ENCODE results near the gene MPPE1.
"Not testable (repeated sequence)": the region's sequence is repeated elsewhere in the genome, so short reads cannot be mapped to it uniquely, and the experiment has no call there.

Gene MPPE1

GRCh38 chr18:11857177-11857887 lies 50.8 kb downstream of the MPPE1 start:
- H3K36me3 ChIP-seq (replicated peaks; ENCODE audit: insufficient read depth, low read length), result no peaks in the 10 kb centered on the region
- DNase-seq, result no peak

DNA sequence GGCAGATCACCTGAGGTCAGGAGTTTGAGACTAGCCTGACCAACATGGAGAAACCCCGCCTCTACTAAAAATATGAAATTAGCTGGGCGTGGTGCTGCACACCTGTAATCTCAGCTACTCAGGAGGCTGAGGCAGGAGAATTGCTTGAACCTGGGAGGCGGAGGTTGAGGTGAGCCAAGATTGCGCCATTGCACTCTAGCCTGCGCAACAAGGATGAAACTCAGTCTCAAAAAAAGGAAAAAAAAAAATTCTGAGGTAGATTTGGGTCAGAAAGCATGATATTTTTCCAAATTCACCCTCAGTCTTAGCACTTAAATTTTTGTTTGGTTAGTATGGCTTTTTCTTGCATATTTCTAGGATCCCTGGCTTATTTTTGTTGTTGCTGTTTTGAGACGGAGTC lies 53.6 kb downstream of the MPPE1 start:
- not testable (repeated sequence) for H2AFZ ChIP-seq (ENCODE audit: low read length); H3K4me2 ChIP-seq (ENCODE audit: low read depth, low read length); H3K9me2 ChIP-seq (replicated peaks; ENCODE audit: insufficient read depth, low read length); H3F3A ChIP-seq (ENCODE audit: insufficient read depth, low read length); H3K36me3 ChIP-seq (replicated peaks; ENCODE audit: insufficient read depth, low read length); H3K4me1 ChIP-seq (ENCODE audit: low read length); H3K9ac ChIP-seq (ENCODE audit: low read length); H3K4me3 ChIP-seq (ENCODE audit: low read length); DNase-seq; H3K9me3 ChIP-seq (replicated peaks; ENCODE audit: insufficient read depth, low read length); H4K20me1 ChIP-seq (ENCODE audit: insufficient read depth, low read length); H3K27ac ChIP-seq (ENCODE audit: low read length); H3K27me3 ChIP-seq (replicated peaks; ENCODE audit: insufficient read depth, low read length)
- H3K79me2 ChIP-seq (ENCODE audit: low read length), result peaks cover 24% of the 10 kb centered on the region

More at GRCh38 chr18:11857177-11857887, 50.8 kb downstream of the MPPE1 start:
- no peak for TF ChIP-seq EZH2phosphoT487 (IDR thresholded peaks at IDR 0.05; ENCODE audit: low read length)
- no peak for TF ChIP-seq EZH2 (optimal IDR thresholded peaks at IDR 0.05; ENCODE audit: low read depth, low read length)
- no peak for TF ChIP-seq CTCF (IDR thresholded peaks at IDR 0.05; ENCODE audit: low read length)
- no peak overlapping the region for H3K4me3 ChIP-seq (ENCODE audit: low read length)
- no peaks in the 10 kb centered on the region for H3K9me2 ChIP-seq (replicated peaks; ENCODE audit: insufficient read depth, low read length)
- H3K79me2 ChIP-seq (ENCODE audit: low read length), result peaks cover 13% of the 10 kb centered on the region
- no peak overlapping the region for H2AFZ ChIP-seq (ENCODE audit: low read length)
- H3K4me1 ChIP-seq (ENCODE audit: low read length), result peaks cover 6% of the 10 kb centered on the region
- H4K20me1 ChIP-seq (ENCODE audit: insufficient read depth, low read length), result no peaks in the 10 kb centered on the region
- no peak overlapping the region for H3K27ac ChIP-seq (ENCODE audit: low read length)
- no peaks in the 10 kb centered on the region for H3K9me3 ChIP-seq (replicated peaks; ENCODE audit: insufficient read depth, low read length)
- no peaks in the 10 kb centered on the region for H3F3A ChIP-seq (ENCODE audit: insufficient read depth, low read length)
- H3K9ac ChIP-seq (ENCODE audit: low read length), result no peak overlapping the region
- H3K4me2 ChIP-seq (ENCODE audit: low read depth, low read length), result no peak overlapping the region
- no peaks in the 10 kb centered on the region for H3K27me3 ChIP-seq (replicated peaks; ENCODE audit: insufficient read depth, low read length)

DNA sequence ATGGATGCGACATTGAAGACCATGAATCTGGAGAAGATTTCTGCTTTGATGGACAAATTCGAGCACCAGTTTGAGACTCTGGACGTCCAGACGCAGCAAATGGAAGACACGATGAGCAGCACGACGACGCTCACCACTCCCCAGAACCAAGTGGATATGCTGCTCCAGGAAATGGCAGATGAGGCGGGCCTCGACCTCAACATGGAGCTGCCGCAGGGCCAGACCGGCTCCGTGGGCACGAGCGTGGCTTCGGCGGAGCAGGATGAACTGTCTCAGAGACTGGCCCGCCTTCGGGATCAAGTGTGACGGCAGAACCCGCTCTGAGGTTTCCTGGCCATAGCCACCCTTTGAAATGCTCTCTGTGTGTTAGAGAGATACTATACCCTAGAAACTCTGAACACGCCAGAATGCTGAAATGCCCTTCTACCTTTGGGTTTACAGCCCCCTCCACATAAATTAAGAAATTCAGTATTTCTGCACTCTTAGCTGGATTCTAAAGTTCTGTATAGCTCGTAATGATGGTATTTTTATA lies 56.2 kb downstream of the MPPE1 start:
- DNase-seq, result peak; percentile 21
- Histone ChIP-seq H3F3A (ENCODE audit: insufficient read depth, low read length) (peaks cover 9% of the 10 kb centered on the region), H3K4me1 (ENCODE audit: low read length) (peaks cover 9% of the 10 kb centered on the region), H3K9me3 (replicated peaks; ENCODE audit: insufficient read depth, low read length) (no peaks in the 10 kb centered on the region), H4K20me1 (ENCODE audit: insufficient read depth, low read length) (no peaks in the 10 kb centered on the region), H3K9ac (ENCODE audit: low read length) (peak overlapping the region; percentile 90), H3K4me2 (ENCODE audit: low read depth, low read length) (peak overlapping the region; percentile 87), H3K9me2 (replicated peaks; ENCODE audit: insufficient read depth, low read length) (no peaks in the 10 kb centered on the region), H3K79me2 (ENCODE audit: low read length) (peaks cover 24% of the 10 kb centered on the region), H2AFZ (ENCODE audit: low read length) (peak overlapping the region; percentile 71), H3K27ac (ENCODE audit: low read length) (peak overlapping the region; percentile 60), H3K4me3 (ENCODE audit: low read length) (peak overlapping the region; percentile 86), H3K36me3 (replicated peaks; ENCODE audit: insufficient read depth, low read length) (no peaks in the 10 kb centered on the region), H3K27me3 (replicated peaks; ENCODE audit: insufficient read depth, low read length) (no peaks in the 10 kb centered on the region)
- TF ChIP-seq CTCF (IDR thresholded peaks at IDR 0.05; ENCODE audit: low read length), result no peak
- no peak for TF ChIP-seq EZH2 (optimal IDR thresholded peaks at IDR 0.05; ENCODE audit: low read depth, low read length)
- no peak for TF ChIP-seq EZH2phosphoT487 (IDR thresholded peaks at IDR 0.05; ENCODE audit: low read length)
